ENCODE results near the gene SZRD1.

Gene SZRD1

DNA sequence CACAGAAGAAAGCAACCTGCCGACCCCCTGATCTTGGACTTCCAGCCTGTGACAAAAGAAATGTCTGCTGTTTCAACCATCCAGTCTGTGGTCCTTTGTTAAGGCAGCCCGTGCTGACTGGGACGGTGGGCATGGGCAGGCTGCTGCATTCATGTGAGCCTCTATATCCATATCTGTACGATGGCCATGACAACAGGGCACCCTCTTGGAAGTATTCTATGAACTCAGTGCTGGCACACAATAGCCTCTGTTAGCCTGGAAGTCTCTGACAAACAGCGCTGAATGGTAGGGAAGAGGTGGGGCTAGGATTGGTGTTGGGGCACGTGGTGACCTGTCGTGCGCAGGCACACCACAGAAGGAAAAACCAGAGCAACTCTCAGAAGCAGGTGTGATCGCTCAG lies 39.8 kb downstream of the SZRD1 start:
- no peaks in the 10 kb centered on the region for H3K4me1 ChIP-seq (ENCODE audit: control insufficient read depth, insufficient read depth, low read length)
- no peaks in the 10 kb centered on the region for H3K36me3 ChIP-seq (ENCODE audit: control insufficient read depth, insufficient read depth, low read length)
- no peak overlapping the region for H3K4me3 ChIP-seq (ENCODE audit: low read depth, low read length)
- H3K27me3 ChIP-seq (ENCODE audit: control insufficient read depth, insufficient read depth, low read length) = no peaks in the 10 kb centered on the region
- H3K9me3 ChIP-seq (ENCODE audit: control insufficient read depth, insufficient read depth, low read length) = no peaks in the 10 kb centered on the region
- no peak overlapping the region for H3K9ac ChIP-seq (ENCODE audit: low read depth, low read length)

GRCh38 chr1:16409536-16410152 lies 42.6 kb downstream of the SZRD1 start:
- no peaks in the 10 kb centered on the region for H3K27me3 ChIP-seq (ENCODE audit: control insufficient read depth, insufficient read depth, low read length)
- H3K36me3 ChIP-seq (ENCODE audit: control insufficient read depth, insufficient read depth, low read length) = no peaks in the 10 kb centered on the region
- H3K9ac ChIP-seq (ENCODE audit: low read depth, low read length) = no peak overlapping the region
- no peaks in the 10 kb centered on the region for H3K4me1 ChIP-seq (ENCODE audit: control insufficient read depth, insufficient read depth, low read length)
- no peak overlapping the region for H3K4me3 ChIP-seq (ENCODE audit: low read depth, low read length)
- H3K9me3 ChIP-seq (ENCODE audit: control insufficient read depth, insufficient read depth, low read length) = no peaks in the 10 kb centered on the region

- Histone ChIP-seq H3K4me1 (ENCODE audit: control insufficient read depth, insufficient read depth, low read length) (no peaks in the 10 kb centered on the region), H3K9ac (ENCODE audit: low read depth, low read length) (no peak overlapping the region), H3K4me3 (ENCODE audit: low read depth, low read length) (no peak overlapping the region), H3K27me3 (ENCODE audit: control insufficient read depth, insufficient read depth, low read length) (no peaks in the 10 kb centered on the region), H3K9me3 (ENCODE audit: control insufficient read depth, insufficient read depth, low read length) (no peaks in the 10 kb centered on the region), H3K36me3 (ENCODE audit: control insufficient read depth, insufficient read depth, low read length) (no peaks in the 10 kb centered on the region)
Observed at GRCh38 chr1:16410803-16411202, 43.8 kb downstream of the SZRD1 start.

DNA sequence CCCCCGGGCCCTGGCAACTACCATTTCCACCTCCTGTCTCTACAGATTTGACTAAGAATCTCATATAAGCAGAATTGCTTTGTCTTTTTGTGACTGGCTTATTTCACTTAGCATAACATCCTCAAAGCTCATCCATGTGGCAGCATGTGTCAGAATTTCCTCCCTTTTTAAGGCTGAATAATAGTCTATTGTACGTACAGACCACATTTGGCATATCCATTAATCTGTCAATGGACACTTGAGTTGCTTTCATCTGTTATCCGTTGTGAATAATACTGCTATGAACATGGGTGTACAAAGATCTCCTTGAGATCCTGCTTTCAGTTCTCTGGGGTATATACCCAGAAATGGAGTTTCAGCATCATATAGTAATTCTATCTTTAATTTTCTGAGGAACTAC lies 46.1 kb downstream of the SZRD1 start:
- no peaks in the 10 kb centered on the region for H3K27me3 ChIP-seq (ENCODE audit: control insufficient read depth, insufficient read depth, low read length)
- no peak overlapping the region for H3K4me3 ChIP-seq (ENCODE audit: low read depth, low read length)
- H3K36me3 ChIP-seq (ENCODE audit: control insufficient read depth, insufficient read depth, low read length) = no peaks in the 10 kb centered on the region
- no peaks in the 10 kb centered on the region for H3K9me3 ChIP-seq (ENCODE audit: control insufficient read depth, insufficient read depth, low read length)
- no peaks in the 10 kb centered on the region for H3K4me1 ChIP-seq (ENCODE audit: control insufficient read depth, insufficient read depth, low read length)
- no peak overlapping the region for H3K9ac ChIP-seq (ENCODE audit: low read depth, low read length)

DNA sequence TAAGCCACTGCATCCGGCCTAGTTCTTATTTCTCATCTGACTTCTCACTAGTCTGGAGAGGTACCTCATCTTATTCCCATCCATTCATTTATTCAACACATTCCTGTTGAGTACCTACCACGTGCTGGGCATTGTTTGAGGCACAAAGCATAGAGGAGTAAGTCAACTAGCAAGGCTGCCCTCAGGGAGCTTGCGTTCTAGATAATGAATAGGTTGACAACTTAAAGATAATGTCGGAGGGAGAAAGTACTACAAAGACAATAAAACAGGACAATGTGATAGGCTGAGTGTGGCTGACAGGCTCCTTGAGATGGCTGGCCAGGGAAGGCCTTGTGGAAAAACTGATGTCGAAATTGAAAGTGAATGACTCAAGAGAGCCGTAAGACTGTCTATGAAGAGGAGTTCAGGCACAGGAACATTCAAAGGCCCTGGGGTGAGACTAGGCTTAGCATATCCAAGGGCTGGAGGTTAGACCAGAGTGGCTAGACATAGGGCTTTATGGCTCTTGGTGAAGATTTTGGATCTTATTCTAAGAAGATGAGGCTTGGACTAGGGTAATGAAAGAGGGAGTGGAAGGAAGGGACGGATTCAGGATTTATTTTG lies 51.9 kb downstream of the SZRD1 start:
- H3K9ac ChIP-seq (ENCODE audit: low read depth, low read length) = no peak overlapping the region
- H3K27me3 ChIP-seq (ENCODE audit: control insufficient read depth, insufficient read depth, low read length) = no peaks in the 10 kb centered on the region
- H3K4me3 ChIP-seq (ENCODE audit: low read depth, low read length) = no peak overlapping the region
- H3K9me3 ChIP-seq (ENCODE audit: control insufficient read depth, insufficient read depth, low read length) = no peaks in the 10 kb centered on the region
- H3K36me3 ChIP-seq (ENCODE audit: control insufficient read depth, insufficient read depth, low read length) = no peaks in the 10 kb centered on the region
- H3K4me1 ChIP-seq (ENCODE audit: control insufficient read depth, insufficient read depth, low read length) = no peaks in the 10 kb centered on the region

DNA sequence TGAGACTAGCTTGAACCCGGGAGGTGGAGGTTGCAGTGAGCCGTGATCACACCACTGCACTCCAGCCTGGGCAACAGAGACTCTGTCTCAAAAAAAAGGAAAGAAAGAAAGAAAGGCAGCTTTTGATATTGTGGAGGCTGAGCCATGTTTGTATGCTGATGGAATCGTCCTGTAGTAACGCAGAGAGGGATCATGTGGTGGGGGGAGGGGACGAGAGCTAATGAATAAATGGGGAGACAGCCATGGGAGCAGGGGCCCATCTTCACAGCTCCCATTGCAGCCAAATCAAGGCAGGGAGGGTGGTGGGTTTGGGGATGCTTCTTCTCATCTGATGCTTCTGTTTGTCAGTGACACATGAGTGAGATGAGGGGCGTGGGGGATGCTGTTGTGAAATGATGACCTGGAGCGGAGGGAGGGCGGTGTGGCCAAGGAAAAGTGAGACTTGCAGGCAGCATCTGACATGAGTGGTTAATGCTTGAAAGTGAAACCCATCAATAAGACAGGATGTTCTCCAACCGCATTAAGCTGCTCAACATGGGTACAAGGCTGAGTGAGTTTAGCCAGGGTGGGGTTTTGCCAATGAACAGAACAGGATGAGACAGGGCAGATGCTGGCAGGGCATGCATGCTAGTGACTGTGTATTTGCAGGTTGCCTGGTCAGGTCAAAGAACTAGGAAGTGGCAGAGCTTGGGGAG lies 53.5 kb downstream of the SZRD1 start:
- Histone ChIP-seq H3K36me3 (ENCODE audit: control insufficient read depth, insufficient read depth, low read length) (no peaks in the 10 kb centered on the region), H3K4me1 (ENCODE audit: control insufficient read depth, insufficient read depth, low read length) (no peaks in the 10 kb centered on the region), H3K4me3 (ENCODE audit: low read depth, low read length) (no peak overlapping the region), H3K9ac (ENCODE audit: low read depth, low read length) (no peak overlapping the region), H3K27me3 (ENCODE audit: control insufficient read depth, insufficient read depth, low read length) (no peaks in the 10 kb centered on the region), H3K9me3 (ENCODE audit: control insufficient read depth, insufficient read depth, low read length) (no peaks in the 10 kb centered on the region)

DNA sequence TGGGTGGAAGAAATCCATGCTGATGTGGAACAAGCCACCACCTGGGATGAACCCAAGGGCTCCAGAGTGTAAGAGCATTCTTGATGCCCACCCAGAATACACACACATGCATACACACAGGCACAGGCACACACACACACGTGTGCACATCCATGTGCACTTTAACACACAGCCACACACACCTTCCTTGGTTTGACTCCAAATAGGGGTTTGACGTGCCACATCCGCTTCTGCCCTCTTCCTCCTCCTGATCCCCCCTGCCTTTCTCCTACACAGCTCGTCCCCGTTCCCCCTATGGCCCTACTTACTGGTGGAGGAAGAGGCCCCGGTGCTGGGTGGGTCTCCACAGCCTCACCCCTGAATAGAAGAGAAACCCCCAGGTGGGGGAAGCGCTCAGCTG lies 54.2 kb downstream of the SZRD1 start:
- Histone ChIP-seq H3K36me3 (ENCODE audit: control insufficient read depth, insufficient read depth, low read length) (no peaks in the 10 kb centered on the region), H3K27me3 (ENCODE audit: control insufficient read depth, insufficient read depth, low read length) (no peaks in the 10 kb centered on the region), H3K4me3 (ENCODE audit: low read depth, low read length) (no peak overlapping the region), H3K9me3 (ENCODE audit: control insufficient read depth, insufficient read depth, low read length) (no peaks in the 10 kb centered on the region), H3K9ac (ENCODE audit: low read depth, low read length) (no peak overlapping the region), H3K4me1 (ENCODE audit: control insufficient read depth, insufficient read depth, low read length) (no peaks in the 10 kb centered on the region)

GRCh38 chr1:16422041-16422440 lies 55.0 kb downstream of the SZRD1 start:
- no peaks in the 10 kb centered on the region for H3K27me3 ChIP-seq (ENCODE audit: control insufficient read depth, insufficient read depth, low read length)
- no peaks in the 10 kb centered on the region for H3K9me3 ChIP-seq (ENCODE audit: control insufficient read depth, insufficient read depth, low read length)
- no peak overlapping the region for H3K4me3 ChIP-seq (ENCODE audit: low read depth, low read length)
- no peaks in the 10 kb centered on the region for H3K4me1 ChIP-seq (ENCODE audit: control insufficient read depth, insufficient read depth, low read length)
- no peak overlapping the region for H3K9ac ChIP-seq (ENCODE audit: low read depth, low read length)
- H3K36me3 ChIP-seq (ENCODE audit: control insufficient read depth, insufficient read depth, low read length) = no peaks in the 10 kb centered on the region

GRCh38 chr1:16425125-16426025 lies 58.3 kb downstream of the SZRD1 start:
- H3K9me3 ChIP-seq (ENCODE audit: control insufficient read depth, insufficient read depth, low read length) = no peaks in the 10 kb centered on the region
- H3K36me3 ChIP-seq (ENCODE audit: control insufficient read depth, insufficient read depth, low read length) = no peaks in the 10 kb centered on the region
- H3K4me3 ChIP-seq (ENCODE audit: low read depth, low read length) = no peak overlapping the region
- H3K9ac ChIP-seq (ENCODE audit: low read depth, low read length) = no peak overlapping the region
- H3K27me3 ChIP-seq (ENCODE audit: control insufficient read depth, insufficient read depth, low read length) = no peaks in the 10 kb centered on the region
- no peaks in the 10 kb centered on the region for H3K4me1 ChIP-seq (ENCODE audit: control insufficient read depth, insufficient read depth, low read length)

DNA sequence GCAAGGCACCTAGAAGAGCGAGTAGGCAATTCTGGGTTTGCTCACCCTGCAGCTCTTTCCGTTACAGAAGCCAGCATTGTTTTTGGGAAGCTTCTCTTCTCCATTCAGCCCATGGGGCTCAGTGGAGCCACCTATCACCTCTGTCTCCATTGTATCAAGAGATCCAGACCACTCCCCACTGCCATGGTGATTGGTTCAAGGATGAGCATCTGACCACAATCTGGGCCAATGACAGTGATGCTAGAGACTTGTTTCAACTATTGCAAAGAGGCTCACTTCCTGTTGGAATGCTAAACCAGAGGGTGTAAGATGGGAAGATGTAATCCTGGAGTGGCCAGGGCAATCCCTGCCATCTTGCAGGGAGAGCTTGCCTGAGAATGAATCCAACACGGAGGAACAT lies 63.6 kb downstream of the SZRD1 start:
- Histone ChIP-seq H3K4me3 (ENCODE audit: low read depth, low read length) (no peak overlapping the region), H3K4me1 (ENCODE audit: control insufficient read depth, insufficient read depth, low read length) (no peaks in the 10 kb centered on the region), H3K9me3 (ENCODE audit: control insufficient read depth, insufficient read depth, low read length) (no peaks in the 10 kb centered on the region), H3K9ac (ENCODE audit: low read depth, low read length) (no peak overlapping the region), H3K27me3 (ENCODE audit: control insufficient read depth, insufficient read depth, low read length) (no peaks in the 10 kb centered on the region), H3K36me3 (ENCODE audit: control insufficient read depth, insufficient read depth, low read length) (no peaks in the 10 kb centered on the region)

GRCh38 chr1:16433030-16433429 lies 66.0 kb downstream of the SZRD1 start:
- H3K36me3 ChIP-seq (ENCODE audit: control insufficient read depth, insufficient read depth, low read length) = no peaks in the 10 kb centered on the region
- no peaks in the 10 kb centered on the region for H3K4me1 ChIP-seq (ENCODE audit: control insufficient read depth, insufficient read depth, low read length)
- no peak overlapping the region for H3K9ac ChIP-seq (ENCODE audit: low read depth, low read length)
- no peak overlapping the region for H3K4me3 ChIP-seq (ENCODE audit: low read depth, low read length)
- no peaks in the 10 kb centered on the region for H3K9me3 ChIP-seq (ENCODE audit: control insufficient read depth, insufficient read depth, low read length)
- peaks cover 2% of the 10 kb centered on the region for H3K27me3 ChIP-seq (ENCODE audit: control insufficient read depth, insufficient read depth, low read length)

Data from iPS-15b (cell line).